Measurements from ENCODE around the gene SLC22A23.
"Not testable (repeated sequence)": the region's sequence is repeated elsewhere in the genome, so short reads cannot be mapped to it uniquely, and the experiment has no call there.

SLC22A23 gene

DNA sequence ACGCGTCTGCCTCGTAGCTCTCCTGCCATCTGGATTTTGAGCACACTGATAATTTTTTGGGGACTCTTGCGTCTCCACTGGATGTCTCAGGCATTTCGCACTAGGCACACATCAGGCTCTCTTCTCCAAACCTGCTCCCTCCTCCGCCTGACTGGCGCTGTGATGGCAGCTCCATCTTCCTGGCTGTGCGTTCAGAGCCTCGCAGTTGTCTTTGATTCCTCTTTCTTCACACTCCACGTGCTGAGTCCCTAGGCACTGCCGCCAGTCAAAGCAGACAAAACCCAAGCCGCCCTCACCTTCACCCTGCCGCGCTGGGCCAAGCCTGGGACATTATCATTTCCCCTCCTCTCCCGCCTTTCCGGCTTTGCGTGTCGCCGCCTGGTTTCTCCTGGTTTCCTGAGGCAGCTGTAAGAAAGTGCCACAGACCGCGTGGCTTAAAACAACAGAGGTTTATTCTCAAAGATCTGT, 197.3 kb downstream of the SLC22A23 start:
- no peak for DNase-seq

DNA sequence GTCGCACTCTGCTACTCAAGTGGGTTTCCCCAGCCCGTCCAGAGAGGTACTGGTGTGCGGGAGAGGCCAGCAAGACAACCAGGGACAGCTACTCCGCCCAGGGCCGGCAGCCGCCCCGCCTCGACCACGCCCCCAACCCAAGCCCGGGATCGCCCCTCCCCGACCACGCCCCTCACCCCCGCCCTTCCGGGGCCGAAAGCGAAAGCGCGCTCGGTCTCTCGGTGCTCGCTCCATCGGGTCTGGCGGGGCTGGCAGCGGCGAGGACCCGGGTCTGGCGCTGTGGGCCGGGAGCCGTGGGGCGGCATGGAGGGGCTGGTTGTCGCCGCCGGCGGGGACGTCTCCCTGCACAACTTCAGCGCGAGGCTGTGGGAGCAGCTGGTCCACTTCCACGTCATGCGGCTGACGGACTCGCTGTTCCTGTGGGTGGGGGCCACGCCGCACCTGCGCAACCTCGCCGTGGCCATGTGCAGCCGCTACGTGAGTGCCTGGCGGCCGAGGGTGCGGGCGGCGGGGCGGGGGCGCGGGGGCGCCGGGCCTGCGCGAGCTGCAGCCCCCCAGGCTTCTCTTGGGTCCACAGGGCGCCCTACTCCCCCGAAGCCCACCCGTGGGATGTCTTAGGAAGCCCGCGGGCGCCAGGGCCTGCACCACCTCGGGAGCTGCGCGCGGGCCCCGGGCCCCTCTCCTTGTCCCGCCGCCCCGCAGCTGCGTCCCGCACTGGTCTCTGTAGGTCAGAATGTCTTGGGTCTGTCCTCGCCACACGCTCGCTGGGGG, 197.9 kb downstream of the SLC22A23 start, which contains the start of gene PSMG4:
PSMG4 (plus strand) TSS at position 228 of the 771 bp plus-strand sequence; CDS start at position 304, 76 bp downstream.
- peak; percentile 97 for DNase-seq

DNA sequence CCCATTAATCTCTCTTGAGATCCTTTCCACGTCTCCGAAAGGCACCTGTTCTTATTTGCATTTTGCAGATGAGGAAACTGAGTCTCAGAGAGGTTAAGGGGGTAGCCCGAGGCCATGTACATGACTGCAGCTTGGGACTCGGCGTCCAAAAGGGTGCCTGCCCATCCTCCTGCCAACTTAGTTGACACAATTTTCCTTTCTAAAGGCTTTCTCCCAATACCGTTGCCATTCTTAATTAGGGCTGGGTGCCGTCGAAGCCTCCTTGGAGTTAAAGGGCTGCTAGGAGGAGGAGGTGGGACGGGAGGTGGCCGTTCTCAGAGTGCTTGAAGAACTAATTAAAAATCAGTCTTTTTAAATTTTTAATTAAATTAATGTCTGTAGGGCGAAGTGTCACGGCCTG, 198.6 kb downstream of the SLC22A23 start:
- DNase-seq = no peak

DNA sequence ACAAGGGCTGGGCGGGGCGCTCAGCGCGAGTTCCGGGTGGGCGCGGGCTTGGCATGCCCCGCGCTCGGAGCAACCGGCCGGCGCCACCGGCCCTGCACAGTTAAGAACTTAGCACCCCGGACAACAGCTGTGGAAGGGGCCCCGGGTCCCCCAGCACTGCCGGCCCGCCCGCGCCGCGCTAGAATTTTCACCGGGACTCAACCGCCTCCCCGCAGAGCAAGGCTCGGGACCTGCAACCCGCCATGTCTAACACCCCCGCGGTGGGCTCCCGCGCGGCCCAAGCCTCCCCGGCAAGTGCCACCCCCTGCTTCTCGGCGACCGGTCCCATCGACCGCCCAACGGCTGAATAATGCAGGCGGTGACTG, 203.3 kb downstream of the SLC22A23 start:
- no peak for DNase-seq

DNA sequence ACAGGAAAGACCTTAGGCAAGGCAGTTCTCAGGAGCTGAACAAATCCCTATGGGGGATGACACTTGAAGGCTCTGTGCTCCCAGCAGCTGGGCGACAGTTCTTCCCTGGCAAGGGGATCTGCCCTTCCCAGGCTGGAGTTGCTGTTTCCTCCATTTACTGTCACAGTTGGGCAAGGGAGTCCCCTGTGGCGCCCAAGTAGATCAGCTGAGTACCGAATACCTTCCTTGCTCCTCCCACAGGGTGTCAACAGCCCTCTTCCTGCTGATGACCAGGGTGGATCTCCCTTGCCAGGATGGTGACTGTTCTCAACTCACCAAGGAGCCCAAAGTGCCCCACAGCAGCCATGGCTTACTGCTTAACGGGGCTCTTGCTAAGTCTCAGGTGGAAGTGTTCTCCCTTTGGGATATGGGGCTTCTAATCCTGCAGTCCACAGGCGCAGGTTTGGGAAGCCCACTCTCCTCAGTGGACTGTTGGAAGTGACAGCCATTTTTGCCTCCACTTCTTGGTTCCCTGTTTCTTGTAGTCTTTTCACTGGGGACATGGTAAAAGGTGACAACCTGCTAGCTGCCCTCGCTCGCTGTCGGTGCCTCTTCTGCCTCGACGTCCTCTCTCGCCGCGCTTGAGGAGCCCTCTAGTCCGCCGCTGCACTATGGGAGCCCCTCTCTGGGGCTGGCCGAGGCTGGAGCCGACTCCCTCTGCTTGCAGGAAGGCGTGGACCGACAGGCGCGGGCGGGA, 203.8 kb downstream of the SLC22A23 start:
- DNase-seq = no peak

DNA sequence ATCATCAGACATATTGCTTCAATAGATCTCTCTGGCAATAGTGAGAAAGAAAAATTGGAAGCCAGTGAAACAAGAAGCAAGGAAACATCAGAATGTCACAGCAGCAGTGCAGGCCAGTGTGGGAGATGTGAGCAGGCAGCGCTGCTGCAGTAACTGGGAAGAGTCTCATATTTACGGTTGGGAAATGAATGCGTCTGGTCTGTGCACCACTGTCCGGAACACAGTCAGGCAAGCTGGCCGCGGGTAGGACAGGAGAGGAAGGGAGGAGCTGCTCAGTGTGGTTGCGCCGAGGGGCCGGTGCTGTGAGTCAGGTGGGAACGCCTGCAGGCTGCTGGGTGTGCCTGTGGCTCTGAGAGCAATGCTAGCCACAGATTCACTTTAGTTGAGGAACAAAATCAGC, 204.5 kb downstream of the SLC22A23 start:
- DNase-seq = no peak

DNA sequence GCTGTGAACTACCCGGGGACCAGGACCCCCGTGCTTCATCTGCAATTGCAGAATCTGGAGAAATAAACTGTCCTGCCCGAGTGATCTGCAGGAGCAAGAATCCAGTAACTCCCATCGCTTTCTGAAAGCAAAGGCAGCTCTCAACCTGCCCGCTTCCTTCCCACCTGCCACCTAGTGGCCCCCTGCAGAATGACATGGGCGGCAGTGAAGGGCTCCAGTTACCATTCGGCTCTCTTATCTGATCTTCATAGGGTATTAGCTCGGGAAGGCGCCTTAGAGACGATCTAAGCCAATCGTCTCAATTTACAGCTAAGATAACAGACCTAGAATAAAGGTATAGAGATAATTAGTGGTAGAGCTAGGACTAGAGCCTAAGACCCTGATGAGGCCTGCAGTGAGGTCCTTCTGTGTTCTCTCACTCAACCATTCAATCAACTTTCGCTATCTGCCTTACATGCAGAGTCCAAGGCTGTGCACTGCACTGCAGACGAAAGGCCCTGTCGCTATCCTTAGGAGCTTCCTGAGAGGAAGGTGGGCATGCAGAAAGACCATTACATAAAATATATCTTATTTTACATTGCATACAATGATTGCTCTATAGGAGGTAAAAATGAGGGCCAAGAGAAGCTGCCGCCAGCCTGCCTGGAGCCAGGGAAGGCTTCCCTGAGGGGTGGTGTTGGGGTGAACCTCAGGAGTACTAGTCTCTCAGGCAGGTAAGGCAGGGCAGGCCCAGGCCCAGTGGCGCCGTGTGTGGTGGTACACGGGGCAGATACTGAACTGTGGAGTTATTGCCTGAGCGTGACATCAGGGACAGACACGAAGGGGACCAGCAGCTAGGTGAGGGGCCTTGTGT, 205.2 kb downstream of the SLC22A23 start:
- DNase-seq = peak; percentile 87

DNA sequence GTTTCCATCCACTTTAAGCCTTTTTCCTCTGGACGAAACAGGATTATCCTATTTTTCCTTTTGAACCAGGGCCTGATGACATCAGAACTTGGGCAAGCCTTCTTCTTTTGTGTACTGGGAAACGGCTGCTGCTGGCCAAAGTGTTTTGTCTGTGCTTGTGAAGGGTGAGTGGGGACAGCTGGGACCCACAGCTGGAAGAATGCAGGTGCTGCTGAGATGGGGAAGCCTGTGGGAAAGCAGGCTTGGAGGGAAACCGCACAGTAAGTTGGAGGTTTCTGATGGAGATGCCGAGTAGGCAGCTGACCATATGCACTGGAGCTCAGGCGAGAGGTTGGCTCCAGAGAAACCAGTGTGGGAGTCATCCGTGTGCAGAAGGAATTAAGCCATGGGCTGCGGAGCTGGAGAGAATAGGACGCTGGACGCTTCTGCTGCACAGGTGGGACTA, 206.6 kb downstream of the SLC22A23 start:
- peak; percentile 67 for DNase-seq

DNA sequence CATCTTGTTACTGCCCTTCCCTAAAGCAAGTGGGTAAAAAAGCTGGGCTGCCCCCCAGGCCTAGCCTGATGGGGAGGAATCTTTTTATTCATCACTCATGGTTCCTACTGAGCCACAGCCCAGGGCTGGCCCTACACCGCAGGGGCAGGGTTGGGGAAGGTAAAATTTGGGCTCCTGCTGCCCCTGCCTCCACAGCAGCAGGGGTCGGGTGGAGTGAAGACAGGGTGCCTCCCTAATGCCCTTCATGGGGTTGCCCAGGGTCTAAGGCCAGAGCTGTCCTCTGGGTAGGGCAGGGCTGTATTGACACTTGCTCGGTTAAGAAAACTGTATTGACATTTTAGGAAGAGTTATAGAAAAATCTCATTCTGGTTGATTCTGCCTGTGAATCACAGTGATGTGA, 207.0 kb downstream of the SLC22A23 start:
- DNase-seq = no peak

DNA sequence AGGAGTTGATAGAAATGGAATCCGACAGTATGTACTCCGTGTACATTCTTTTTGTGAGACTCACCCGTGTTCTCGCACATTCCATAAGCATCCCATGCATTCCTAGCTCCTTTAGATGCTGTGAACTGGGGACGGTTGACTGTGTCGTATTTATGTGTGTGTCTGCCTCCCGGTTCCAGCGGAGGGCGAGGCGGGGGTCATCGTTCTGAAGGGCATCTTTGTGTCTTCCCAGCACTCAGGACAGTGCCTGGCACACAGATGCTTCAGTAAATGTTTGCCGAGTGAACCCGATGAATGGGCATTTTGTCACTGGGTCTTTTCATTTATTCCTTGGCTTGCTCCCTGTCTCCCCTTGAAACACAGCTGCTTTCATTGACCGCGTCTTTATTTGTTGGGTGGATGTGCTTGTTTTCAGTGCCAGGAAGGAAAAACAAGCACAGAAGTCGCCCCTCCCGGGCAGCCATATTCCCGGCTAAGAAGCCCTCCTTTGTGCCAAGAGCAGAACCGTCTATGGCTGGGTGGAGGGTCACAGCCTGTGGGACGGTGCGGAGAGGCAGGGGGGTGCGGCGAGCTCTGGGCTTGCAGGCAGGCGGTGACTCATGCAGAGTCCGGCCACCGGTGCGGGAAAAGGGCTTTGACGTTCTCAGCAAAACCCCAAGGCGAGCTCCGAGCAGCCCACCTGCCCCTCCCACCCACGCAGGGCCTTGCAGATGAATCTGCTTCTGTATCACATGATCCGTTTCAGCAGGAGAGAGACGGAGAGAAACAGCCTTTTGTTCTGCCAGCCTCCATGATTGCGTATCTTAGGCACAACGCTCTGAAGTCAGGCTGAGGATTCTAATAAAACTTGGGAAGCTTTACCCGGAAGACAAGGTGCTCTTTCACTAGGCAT, 209.3 kb downstream of the SLC22A23 start:
- peak; percentile 86 for DNase-seq

DNA sequence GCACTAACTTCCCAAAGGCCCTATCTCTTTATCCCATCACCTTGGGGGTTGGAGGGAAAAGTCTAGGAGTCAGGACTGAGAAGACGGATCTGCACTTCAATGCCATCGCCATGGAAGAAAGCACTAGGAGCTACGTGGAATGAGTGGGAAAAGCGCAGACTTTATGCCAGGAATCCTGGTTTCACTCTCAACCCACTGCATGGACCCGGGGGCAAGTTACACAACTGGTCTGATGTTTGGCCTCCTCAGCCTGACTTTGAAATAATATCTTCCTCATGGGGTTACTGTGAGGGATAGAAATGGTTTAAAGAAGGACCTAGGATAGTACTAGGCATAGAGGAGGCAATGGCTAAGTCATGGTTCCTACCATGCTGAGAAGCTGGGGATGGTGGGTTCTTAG, 211.6 kb downstream of the SLC22A23 start:
- no peak for DNase-seq

DNA sequence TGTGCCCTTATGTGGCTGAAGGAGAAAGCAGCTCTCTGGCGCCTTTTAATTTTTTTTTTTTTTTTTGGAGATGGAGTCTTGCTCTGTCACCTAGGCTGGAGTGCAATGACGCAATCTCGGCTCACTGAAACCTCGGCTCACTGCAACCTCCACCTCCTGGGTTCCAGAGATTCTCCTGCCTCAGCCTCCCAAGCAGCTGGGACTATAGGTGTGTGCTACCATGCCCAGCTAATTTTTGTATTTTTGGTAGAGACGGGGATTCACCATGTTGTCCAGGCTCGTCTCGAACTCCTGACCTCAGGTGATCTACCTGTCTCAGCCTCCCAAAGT, 212.1 kb downstream of the SLC22A23 start:
- not testable (repeated sequence) for DNase-seq

DNA sequence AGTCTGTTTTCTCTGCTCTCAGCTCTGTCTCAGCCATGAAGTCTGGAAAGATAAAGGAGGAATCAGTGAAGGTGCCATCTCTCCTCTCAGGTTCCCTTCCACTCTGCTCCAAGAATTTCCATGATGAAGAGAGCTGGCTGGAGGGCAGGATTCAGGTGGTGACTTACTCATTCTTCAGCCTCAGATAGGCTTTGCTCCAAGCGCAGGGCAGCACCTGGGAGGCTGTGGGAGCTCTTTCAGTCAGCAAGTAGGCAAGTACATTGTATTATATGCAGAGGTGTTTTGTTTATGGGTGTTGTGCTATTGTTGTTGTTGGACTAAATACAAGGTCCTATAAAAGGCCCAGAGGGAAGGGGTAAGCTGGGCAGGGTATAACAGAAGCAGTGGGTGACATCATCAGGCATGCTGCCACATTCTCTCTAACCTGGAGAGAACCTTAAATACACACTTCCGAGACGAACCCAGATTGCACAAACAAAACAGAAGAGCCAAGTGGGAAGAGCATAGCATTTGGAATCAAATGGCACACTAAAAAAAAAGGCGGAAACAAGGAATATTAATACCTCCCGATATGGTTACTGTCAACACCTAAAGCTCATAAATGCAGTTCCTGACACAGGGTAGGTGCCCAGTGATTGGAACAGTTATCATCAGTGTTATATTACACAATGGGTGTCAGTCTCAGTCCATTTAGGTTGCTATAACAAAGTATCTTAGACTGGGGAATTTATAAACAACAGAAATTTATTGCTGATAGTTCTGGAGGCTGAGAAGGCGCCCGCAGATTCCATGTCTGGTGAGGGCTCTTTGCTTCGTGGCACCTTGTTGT, 212.6 kb downstream of the SLC22A23 start:
- DNase-seq = no peak

DNA sequence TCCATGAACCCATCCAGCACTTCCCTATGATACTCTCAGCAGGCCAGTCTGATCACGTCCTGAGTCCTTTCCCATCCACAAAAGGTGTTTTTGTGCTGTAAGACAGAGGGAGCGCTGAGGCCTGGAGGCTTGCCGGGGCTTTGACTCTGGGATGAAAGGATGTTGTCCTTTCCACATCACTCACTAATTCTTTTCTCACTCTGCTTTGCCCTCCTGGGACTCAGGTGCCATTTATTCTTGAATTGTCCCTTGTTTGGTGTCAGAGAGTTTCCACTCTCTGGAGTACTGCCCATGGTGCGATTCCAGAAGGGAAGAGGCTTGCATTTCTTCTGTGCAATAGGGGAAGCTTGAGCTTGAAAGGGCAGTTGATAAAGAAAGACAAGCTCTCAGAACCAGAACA, 214.1 kb downstream of the SLC22A23 start:
- DNase-seq = no peak

DNA sequence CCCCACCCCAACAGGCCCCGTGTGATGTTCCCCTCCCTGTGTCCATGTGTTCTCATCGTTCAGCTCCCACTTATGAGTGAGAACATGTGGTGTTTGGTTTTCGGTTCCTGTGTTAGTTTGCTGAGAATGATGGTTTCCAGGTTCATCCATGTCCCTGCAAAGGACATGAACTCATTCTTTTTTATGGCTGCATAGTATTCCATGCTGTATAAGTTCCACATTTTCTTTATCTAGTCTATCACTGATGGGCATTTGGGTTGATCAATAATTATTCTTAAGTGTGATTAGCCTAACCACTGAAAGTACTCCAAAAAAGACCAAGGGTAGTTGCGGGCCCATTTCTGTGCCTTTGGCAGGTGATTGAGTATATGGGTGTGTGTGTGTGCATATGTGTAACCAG, 215.1 kb downstream of the SLC22A23 start:
- DNase-seq = not testable (repeated sequence)

DNA sequence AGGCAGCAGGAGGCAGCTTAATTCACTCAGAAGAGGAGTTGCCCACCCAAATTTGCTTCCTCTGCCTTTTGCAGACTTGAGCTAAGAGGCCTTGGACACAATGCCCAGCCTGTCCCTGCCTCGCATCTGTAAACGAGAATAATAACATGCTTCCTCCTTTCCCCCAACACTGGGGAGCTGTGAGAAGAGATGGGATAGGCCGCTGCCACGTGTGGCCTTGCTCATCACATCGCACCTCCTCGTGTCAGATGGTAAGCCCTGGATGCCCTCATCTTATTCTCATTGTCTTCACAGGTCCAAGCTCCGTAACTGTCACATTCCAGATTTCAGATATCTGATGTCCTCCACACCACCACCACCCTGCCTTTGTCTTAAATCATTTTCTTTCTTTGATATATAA, 216.3 kb downstream of the SLC22A23 start:
- no peak for DNase-seq

DNA sequence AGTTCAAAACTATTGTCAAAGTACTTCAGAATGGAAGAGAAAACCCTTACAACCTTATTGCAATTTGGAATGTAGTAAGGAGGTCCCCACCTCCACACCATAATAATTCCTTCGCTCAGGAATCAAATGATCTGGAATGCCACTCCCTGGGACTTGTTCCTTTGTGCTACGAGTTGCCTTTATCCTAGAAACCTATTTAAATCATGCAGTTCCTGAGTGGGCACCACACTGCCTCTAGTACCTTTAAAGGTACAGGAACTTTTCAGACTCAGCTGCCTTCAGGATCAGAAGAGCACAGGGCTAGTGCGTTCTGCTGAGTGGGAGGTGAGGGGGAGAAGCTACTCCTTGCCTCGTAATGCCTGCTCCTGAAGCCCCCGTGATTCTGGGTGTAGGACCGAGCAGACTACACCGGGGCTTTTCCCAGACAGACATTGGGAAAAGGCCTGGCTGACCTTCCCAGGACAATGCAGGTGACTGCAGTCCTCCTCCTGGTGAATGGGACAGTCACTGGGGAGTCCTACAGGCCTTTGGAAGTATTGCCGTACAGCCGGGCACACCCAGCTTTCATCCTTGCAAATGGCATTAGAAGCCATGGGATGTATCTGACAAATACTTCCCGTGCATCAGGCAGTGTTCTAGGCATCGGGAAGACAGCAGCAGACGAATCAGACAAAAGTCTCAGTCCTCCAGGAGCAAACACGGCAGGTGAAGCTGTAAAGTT, 217.6 kb downstream of the SLC22A23 start:
- no peak for DNase-seq

DNA sequence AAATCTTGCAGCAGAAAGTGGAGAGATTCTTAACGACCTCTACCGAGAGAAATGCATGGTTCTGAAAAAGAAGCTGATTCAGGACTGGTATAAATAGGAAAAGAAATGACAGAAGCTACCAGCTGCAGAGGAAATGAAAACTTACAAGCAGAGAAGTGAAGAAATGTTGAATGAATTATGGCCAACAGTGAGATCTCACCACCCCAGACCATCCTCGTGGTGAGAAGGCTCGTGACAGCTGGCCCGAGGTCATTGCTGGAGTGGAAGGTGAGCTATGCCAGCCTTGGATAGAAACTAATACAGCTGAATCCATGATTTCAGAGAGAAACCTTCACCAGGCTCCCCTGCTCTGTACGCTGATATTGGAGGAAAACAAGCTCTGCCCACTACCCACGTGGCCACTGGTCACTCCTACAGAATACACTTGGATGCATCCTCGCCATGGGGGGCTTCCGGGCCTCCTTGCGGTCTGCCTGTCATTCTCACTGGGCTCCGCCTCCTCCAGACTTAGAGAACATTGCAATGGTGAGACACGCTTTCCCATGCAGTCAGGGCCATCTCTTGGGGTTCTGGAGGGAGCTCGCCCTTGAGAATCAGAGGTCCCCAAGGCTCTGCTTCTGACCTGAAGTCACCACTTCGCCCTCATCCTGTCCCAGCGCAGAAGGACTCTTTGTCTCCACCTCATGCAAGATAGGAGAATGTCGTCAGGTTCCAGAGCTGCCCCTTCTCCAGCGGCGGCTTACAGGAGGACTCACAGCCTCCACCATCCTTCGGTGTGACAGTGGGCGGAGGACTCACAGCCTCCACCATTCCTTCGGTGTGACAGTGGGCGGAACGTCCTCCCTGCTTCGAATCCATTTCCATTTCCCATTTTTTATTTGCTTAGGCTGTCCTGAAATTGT, 218.8 kb downstream of the SLC22A23 start:
- no peak for DNase-seq

DNA sequence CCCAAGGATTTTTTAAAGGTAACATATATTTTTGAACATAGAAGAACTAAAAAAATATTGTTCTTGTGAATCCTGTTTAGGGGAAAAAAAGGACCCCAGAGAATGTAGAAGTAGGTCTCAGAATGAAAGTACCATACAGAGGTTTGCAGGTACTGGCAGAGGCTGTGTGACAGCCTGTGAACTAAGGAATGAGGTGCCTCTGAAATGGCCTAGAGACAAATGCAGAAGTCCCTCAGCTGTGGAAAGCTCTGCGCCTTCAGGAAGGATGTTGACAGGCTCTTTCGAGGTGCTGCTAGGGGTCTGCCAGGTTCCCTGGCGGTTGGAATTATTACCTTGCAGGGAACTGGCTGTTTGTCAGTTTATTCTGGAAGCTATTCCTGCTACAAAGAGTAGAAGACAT, 220.8 kb downstream of the SLC22A23 start:
- no peak for DNase-seq

DNA sequence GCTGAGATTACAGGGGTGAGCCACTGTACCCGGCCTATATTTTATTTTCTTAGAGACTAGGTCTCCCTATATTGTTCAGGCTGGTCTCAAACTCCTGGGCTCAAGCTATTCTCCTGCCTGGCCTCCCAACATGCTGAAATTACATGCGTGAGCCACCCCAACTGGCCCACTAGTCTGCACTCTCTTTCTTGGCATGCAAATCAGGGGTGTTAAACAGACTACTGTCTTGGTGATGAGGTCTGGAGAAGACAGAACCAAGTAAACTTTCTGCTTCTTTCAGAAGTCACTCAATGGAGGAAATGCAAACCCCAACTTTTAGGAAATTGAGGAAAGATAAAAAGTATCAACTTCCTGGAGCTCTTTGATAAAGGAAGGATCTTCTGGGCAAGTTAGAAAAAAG, 221.4 kb downstream of the SLC22A23 start:
- no peak for DNase-seq

Measured in left hindlimb (tissue), 1 donor.